ENCODE data around the gene NECAB3.

The NECAB3 gene

DNA sequence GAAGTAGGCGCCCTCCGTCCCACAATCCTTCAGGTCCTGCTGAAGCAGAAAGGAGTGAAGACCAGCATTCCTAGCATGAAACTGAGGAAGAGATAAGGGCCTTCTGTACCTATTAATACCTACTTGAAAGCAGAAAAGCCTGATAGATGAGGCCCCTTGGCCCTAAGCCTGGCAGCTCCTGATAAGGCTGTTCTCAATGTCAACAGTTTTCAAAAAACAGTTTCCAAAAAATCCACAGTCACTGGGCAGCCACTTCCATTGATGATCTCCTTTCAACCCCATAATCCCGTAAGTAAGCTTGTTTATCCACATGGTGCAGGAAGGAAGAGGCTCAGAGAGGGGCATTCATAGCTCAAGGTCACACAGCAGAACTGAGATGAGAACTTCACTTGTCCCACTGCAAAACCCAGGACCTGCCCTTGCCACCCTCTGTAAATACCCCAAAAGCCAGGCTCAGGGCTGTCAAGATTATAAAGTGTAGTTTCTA, 14.8 kb upstream of the NECAB3 start:
- TF ChIP-seq, protein P1, sequence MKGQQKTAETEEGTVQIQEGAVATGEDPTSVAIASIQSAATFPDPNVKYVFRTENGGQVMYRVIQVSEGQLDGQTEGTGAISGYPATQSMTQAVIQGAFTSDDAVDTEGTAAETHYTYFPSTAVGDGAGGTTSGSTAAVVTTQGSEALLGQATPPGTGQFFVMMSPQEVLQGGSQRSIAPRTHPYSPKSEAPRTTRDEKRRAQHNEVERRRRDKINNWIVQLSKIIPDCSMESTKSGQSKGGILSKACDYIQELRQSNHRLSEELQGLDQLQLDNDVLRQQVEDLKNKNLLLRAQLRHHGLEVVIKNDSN (IDR thresholded peaks at IDR 0.05), result no peak
- TF ChIP-seq, protein P2, sequence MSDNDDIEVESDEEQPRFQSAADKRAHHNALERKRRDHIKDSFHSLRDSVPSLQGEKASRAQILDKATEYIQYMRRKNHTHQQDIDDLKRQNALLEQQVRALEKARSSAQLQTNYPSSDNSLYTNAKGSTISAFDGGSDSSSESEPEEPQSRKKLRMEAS (IDR thresholded peaks at IDR 0.05), result no peak
- TF ChIP-seq YY1 (IDR thresholded peaks at IDR 0.05; ENCODE audit: low read depth) (no peak), CREB1 (IDR thresholded peaks at IDR 0.05; ENCODE audit: low read depth) (no peak), TEAD4 (IDR thresholded peaks at IDR 0.05) (no peak), TCF12 (IDR thresholded peaks at IDR 0.05; ENCODE audit: low read depth) (no peak), ZBTB7A (IDR thresholded peaks at IDR 0.05; ENCODE audit: low read depth) (no peak), TAF1 (IDR thresholded peaks at IDR 0.05; ENCODE audit: low read depth) (no peak), EGR1 (IDR thresholded peaks at IDR 0.05) (no peak), NFIC (IDR thresholded peaks at IDR 0.05) (no peak), CEBPB (IDR thresholded peaks at IDR 0.05) (no peak), EP300 (IDR thresholded peaks at IDR 0.05; ENCODE audit: borderline replicate concordance) (no peak), FOXM1 (IDR thresholded peaks at IDR 0.05; ENCODE audit: borderline replicate concordance, low read depth) (no peak), RAD21 (IDR thresholded peaks at IDR 0.05; ENCODE audit: low read depth) (no peak)
- TF ChIP-seq, protein P3, sequence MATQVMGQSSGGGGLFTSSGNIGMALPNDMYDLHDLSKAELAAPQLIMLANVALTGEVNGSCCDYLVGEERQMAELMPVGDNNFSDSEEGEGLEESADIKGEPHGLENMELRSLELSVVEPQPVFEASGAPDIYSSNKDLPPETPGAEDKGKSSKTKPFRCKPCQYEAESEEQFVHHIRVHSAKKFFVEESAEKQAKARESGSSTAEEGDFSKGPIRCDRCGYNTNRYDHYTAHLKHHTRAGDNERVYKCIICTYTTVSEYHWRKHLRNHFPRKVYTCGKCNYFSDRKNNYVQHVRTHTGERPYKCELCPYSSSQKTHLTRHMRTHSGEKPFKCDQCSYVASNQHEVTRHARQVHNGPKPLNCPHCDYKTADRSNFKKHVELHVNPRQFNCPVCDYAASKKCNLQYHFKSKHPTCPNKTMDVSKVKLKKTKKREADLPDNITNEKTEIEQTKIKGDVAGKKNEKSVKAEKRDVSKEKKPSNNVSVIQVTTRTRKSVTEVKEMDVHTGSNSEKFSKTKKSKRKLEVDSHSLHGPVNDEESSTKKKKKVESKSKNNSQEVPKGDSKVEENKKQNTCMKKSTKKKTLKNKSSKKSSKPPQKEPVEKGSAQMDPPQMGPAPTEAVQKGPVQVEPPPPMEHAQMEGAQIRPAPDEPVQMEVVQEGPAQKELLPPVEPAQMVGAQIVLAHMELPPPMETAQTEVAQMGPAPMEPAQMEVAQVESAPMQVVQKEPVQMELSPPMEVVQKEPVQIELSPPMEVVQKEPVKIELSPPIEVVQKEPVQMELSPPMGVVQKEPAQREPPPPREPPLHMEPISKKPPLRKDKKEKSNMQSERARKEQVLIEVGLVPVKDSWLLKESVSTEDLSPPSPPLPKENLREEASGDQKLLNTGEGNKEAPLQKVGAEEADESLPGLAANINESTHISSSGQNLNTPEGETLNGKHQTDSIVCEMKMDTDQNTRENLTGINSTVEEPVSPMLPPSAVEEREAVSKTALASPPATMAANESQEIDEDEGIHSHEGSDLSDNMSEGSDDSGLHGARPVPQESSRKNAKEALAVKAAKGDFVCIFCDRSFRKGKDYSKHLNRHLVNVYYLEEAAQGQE (IDR thresholded peaks at IDR 0.05; ENCODE audit: low read depth), result no peak

DNA sequence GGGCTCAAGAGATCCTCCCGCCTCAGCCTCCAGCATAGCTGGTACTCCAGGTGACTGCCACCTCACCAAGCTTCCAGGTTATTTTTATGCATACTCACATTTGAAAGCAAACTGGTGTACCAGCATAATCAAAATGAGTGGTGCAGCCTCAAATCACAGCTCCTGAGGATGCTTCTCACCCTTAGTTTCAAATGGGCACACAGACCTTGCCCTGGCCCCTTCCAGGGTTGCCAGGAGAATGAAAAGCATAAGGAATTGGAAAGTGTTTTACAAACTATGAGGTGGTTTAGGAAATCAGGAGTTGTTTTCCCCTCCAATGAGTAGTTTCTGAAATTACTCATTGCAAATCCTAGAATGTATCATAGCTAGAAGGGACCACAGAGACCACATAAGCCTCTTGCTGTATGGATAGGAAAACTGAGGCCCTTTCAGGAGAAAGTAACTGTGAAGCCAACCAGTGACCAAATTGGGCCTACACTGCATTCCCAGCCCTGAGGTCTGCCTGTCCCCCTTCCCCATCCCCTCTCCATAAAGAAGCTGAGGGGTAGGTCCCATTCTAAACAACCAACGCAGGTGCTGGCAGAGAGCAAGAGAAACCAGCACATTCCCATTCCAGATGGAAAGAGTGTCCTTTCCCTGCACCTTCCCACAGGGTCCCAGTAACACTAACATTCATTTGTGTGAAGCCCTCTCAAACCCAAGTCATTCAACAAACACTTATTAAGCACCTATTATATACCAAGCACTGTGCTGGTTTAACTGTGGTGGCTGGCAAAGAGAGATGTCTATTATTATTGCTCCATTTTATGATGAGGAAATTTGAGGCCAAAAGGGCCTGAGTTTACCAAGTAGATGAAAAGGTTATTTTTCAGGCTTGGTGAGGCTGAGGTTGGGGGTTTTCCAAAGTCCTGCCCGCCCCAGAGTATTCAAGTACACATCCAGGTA, 14.0 kb upstream of the NECAB3 start:
- TF ChIP-seq TCF12 (IDR thresholded peaks at IDR 0.05; ENCODE audit: low read depth) (no peak), EP300 (IDR thresholded peaks at IDR 0.05; ENCODE audit: borderline replicate concordance) (no peak), NFIC (IDR thresholded peaks at IDR 0.05) (no peak), TAF1 (IDR thresholded peaks at IDR 0.05; ENCODE audit: low read depth) (no peak), CREB1 (IDR thresholded peaks at IDR 0.05; ENCODE audit: low read depth) (no peak)
- TF ChIP-seq, protein P2 (IDR thresholded peaks at IDR 0.05), result no peak

DNA sequence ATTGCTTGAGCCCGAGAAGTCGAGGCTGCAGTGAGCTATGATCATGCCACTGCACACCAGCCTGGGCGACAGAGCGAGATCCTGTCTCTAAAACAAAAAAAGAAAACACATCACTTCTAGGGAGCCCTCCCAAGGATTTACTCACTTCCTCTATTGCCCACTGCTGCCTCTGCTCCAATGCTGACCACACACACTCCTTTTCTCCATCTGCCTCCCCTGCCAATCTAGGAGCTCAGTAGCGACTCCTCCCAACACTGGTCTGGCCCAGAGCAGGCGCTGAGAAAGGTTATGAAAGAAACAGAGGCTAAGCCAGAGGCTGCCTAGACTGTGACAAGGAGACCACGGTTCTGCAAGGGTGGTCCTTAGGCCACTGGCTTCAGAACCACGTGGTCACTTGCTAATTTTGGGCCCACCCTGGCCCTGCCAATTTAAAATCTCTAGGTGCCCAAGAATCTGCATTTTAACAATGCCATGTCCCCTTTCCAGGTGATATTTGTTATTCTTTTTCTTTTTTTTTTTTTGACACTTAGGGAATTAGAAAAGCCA, 13.2 kb upstream of the NECAB3 start:
- TF ChIP-seq RAD21 (IDR thresholded peaks at IDR 0.05; ENCODE audit: low read depth), result no peak
- TF ChIP-seq YY1 (IDR thresholded peaks at IDR 0.05; ENCODE audit: low read depth), result no peak
- TF ChIP-seq, protein P1 (IDR thresholded peaks at IDR 0.05), result no peak
- no peak for TF ChIP-seq TAF1 (IDR thresholded peaks at IDR 0.05; ENCODE audit: low read depth)
- TF ChIP-seq CREB1 (IDR thresholded peaks at IDR 0.05; ENCODE audit: low read depth), result no peak
- TF ChIP-seq FOXM1 (IDR thresholded peaks at IDR 0.05; ENCODE audit: borderline replicate concordance, low read depth), result no peak
- TF ChIP-seq TEAD4 (IDR thresholded peaks at IDR 0.05), result no peak
- TF ChIP-seq NFIC (IDR thresholded peaks at IDR 0.05), result no peak
- no peak for TF ChIP-seq ZBTB7A (IDR thresholded peaks at IDR 0.05; ENCODE audit: low read depth)
- no peak for TF ChIP-seq EP300 (IDR thresholded peaks at IDR 0.05; ENCODE audit: borderline replicate concordance)
- TF ChIP-seq TCF12 (IDR thresholded peaks at IDR 0.05; ENCODE audit: low read depth), result no peak
- TF ChIP-seq, protein P2 (IDR thresholded peaks at IDR 0.05), result no peak
- no peak for TF ChIP-seq CEBPB (IDR thresholded peaks at IDR 0.05)
- TF ChIP-seq, protein P3 (IDR thresholded peaks at IDR 0.05; ENCODE audit: low read depth), result no peak
- no peak for TF ChIP-seq EGR1 (IDR thresholded peaks at IDR 0.05)

DNA sequence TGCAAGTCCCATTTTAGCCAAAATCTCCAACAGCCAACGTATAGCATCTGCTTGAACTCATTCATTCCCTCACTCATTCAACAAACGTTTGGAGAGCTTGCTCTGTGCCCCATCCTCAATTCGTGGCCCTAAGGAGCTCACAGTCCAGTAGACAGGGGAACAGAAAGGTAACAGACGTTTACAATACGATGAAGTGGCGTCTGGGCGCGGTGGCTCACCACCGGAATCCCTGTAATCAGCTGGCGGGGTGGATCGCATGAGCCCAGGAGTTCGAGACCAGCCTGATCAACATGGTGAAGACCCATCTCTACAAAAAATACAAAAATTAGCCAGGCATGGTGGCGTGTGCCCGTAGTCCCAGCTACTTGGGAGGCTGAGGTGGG, 12.7 kb upstream of the NECAB3 start:
- no peak for TF ChIP-seq EGR1 (IDR thresholded peaks at IDR 0.05)
- no peak for TF ChIP-seq ZBTB7A (IDR thresholded peaks at IDR 0.05; ENCODE audit: low read depth)
- no peak for TF ChIP-seq EP300 (IDR thresholded peaks at IDR 0.05; ENCODE audit: borderline replicate concordance)
- TF ChIP-seq, protein P3 (IDR thresholded peaks at IDR 0.05; ENCODE audit: low read depth), result no peak
- no peak for TF ChIP-seq CREB1 (IDR thresholded peaks at IDR 0.05; ENCODE audit: low read depth)
- TF ChIP-seq CEBPB (IDR thresholded peaks at IDR 0.05), result no peak
- no peak for TF ChIP-seq TAF1 (IDR thresholded peaks at IDR 0.05; ENCODE audit: low read depth)
- TF ChIP-seq YY1 (IDR thresholded peaks at IDR 0.05; ENCODE audit: low read depth), result no peak
- no peak for TF ChIP-seq TEAD4 (IDR thresholded peaks at IDR 0.05)
- TF ChIP-seq, protein P2 (IDR thresholded peaks at IDR 0.05), result no peak
- no peak for TF ChIP-seq TCF12 (IDR thresholded peaks at IDR 0.05; ENCODE audit: low read depth)
- TF ChIP-seq RAD21 (IDR thresholded peaks at IDR 0.05; ENCODE audit: low read depth), result no peak
- no peak for TF ChIP-seq NFIC (IDR thresholded peaks at IDR 0.05)
- TF ChIP-seq, protein P1 (IDR thresholded peaks at IDR 0.05), result no peak
- no peak for TF ChIP-seq FOXM1 (IDR thresholded peaks at IDR 0.05; ENCODE audit: borderline replicate concordance, low read depth)

Data from Ishikawa (cell line).